HEK293 (cell line): Measurements from ENCODE around the gene LTO1.

Experiments used
- GLIS2 ChIP-seq: fragments of 450-650 bp; formaldehyde crosslinking; IDR thresholded peaks from 2 replicates; pipeline ENCODE4 v1.5.1; 2016; ENCODE audit warnings: missing biosample characterization, missing genetic modification characterization
- IKZF3 ChIP-seq: fragments of 450-650 bp; IDR thresholded peaks from 2 replicates; pipeline ENCODE4 v1.5.0; 2018; ENCODE audit warnings: missing biosample characterization, mild to moderate bottlenecking, missing genetic modification characterization, moderate library complexity
- SCRT1 ChIP-seq: fragments of 450-650 bp; formaldehyde crosslinking; IDR thresholded peaks from 2 replicates; pipeline ENCODE4 v1.5.1; 2016; ENCODE audit warnings: missing biosample characterization, missing genetic modification characterization, borderline replicate concordance
- SP2 ChIP-seq: fragments of 450-650 bp; formaldehyde crosslinking; IDR thresholded peaks from 2 replicates; pipeline ENCODE4 v1.5.1; 2016; ENCODE audit warnings: missing biosample characterization, missing genetic modification characterization
- TCF7L2 ChIP-seq: IDR thresholded peaks from 2 replicates; pipeline ENCODE4 v1.6.1; 2011; ENCODE audit warnings: low read depth, mild to moderate bottlenecking, inconsistent platforms, low read length, moderate library complexity, borderline replicate concordance
- ZBTB6 ChIP-seq: fragments of 450-650 bp; formaldehyde crosslinking; IDR thresholded peaks from 2 replicates; pipeline ENCODE4 v1.5.1; 2017; ENCODE audit warnings: missing biosample characterization, missing genetic modification characterization
- ZBTB8A ChIP-seq: fragments of 450-650 bp; formaldehyde crosslinking; IDR thresholded peaks from 2 replicates; pipeline ENCODE4 v1.5.1; 2016; ENCODE audit warnings: missing biosample characterization, missing genetic modification characterization
- ZNF132 ChIP-seq: fragments of 450-650 bp; formaldehyde crosslinking; IDR thresholded peaks from 2 replicates; pipeline ENCODE4 v1.5.1; 2017; ENCODE audit warnings: missing biosample characterization, missing genetic modification characterization, borderline replicate concordance
- ZNF16 ChIP-seq: fragments of 450-650 bp; formaldehyde crosslinking; IDR thresholded peaks from 2 replicates; pipeline ENCODE4 v1.5.1; 2016; ENCODE audit warnings: low read depth, missing biosample characterization, missing genetic modification characterization
- ZNF223 ChIP-seq: fragments of 450-650 bp; formaldehyde crosslinking; IDR thresholded peaks from 2 replicates; pipeline ENCODE4 v1.5.1; 2016; ENCODE audit warnings: missing biosample characterization, missing genetic modification characterization
- ZNF341 ChIP-seq: fragments of 450-650 bp; formaldehyde crosslinking; IDR thresholded peaks from 2 replicates; pipeline ENCODE4; 2016; ENCODE audit warnings: low read depth, missing biosample characterization, missing genetic modification characterization
- ZNF354C ChIP-seq: fragments of 450-650 bp; formaldehyde crosslinking; IDR thresholded peaks from 2 replicates; pipeline ENCODE4 v1.5.1; 2016; ENCODE audit warnings: missing biosample characterization, missing genetic modification characterization, low read depth, borderline replicate concordance
- ZNF660 ChIP-seq: fragments of 450-650 bp; IDR thresholded peaks from 2 replicates; pipeline ENCODE4 v1.5.1; 2018; ENCODE audit warnings: missing biosample characterization, mild to moderate bottlenecking, missing genetic modification characterization
- ZSCAN30 ChIP-seq: fragments of 450-650 bp; IDR thresholded peaks from 2 replicates; pipeline ENCODE4 v1.5.1; 2018; ENCODE audit warnings: missing biosample characterization, mild to moderate bottlenecking, missing genetic modification characterization, moderate library complexity
- ZXDB ChIP-seq: fragments of 450-650 bp; formaldehyde crosslinking; IDR thresholded peaks from 2 replicates; pipeline ENCODE4 v1.5.1; 2016; ENCODE audit warnings: missing biosample characterization, missing genetic modification characterization
- TF ChIP-seq, protein P1 (sequence below): fragments of 450-650 bp; formaldehyde crosslinking; IDR thresholded peaks from 2 replicates; pipeline ENCODE4 v1.5.1; 2016; ENCODE audit warnings: missing biosample characterization, missing genetic modification characterization
- TF ChIP-seq, protein P2 (sequence below): fragments of 450-650 bp; formaldehyde crosslinking; IDR thresholded peaks from 2 replicates; pipeline ENCODE4 v1.5.1; 2016; ENCODE audit warnings: missing biosample characterization, missing genetic modification characterization
- TF ChIP-seq, protein P3 (sequence below): sonication (generic); formaldehyde crosslinking; IDR thresholded peaks from 2 replicates; pipeline ENCODE4 v1.8.1; 2022; ENCODE audit warnings: mild to moderate bottlenecking, moderate library complexity, missing genetic modification reagents
- TF ChIP-seq, protein P4 (sequence below): fragments of 450-650 bp; formaldehyde crosslinking; IDR thresholded peaks from 2 replicates; pipeline ENCODE4 v1.5.1; 2016; ENCODE audit warnings: missing biosample characterization, missing genetic modification characterization

Gene LTO1

DNA sequence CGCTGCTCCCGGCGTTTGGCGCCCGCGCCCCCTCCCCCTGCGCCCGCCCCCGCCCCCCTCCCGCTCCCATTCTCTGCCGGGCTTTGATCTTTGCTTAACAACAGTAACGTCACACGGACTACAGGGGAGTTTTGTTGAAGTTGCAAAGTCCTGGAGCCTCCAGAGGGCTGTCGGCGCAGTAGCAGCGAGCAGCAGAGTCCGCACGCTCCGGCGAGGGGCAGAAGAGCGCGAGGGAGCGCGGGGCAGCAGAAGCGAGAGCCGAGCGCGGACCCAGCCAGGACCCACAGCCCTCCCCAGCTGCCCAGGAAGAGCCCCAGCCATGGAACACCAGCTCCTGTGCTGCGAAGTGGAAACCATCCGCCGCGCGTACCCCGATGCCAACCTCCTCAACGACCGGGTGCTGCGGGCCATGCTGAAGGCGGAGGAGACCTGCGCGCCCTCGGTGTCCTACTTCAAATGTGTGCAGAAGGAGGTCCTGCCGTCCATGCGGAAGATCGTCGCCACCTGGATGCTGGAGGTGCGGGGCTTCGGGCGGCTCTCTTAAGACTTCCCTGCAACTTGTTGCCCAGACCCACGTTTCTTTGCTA, 34.1 kb downstream of the LTO1 start, which contains the start of gene CCND1 (continued):
- TF ChIP-seq, protein P1, sequence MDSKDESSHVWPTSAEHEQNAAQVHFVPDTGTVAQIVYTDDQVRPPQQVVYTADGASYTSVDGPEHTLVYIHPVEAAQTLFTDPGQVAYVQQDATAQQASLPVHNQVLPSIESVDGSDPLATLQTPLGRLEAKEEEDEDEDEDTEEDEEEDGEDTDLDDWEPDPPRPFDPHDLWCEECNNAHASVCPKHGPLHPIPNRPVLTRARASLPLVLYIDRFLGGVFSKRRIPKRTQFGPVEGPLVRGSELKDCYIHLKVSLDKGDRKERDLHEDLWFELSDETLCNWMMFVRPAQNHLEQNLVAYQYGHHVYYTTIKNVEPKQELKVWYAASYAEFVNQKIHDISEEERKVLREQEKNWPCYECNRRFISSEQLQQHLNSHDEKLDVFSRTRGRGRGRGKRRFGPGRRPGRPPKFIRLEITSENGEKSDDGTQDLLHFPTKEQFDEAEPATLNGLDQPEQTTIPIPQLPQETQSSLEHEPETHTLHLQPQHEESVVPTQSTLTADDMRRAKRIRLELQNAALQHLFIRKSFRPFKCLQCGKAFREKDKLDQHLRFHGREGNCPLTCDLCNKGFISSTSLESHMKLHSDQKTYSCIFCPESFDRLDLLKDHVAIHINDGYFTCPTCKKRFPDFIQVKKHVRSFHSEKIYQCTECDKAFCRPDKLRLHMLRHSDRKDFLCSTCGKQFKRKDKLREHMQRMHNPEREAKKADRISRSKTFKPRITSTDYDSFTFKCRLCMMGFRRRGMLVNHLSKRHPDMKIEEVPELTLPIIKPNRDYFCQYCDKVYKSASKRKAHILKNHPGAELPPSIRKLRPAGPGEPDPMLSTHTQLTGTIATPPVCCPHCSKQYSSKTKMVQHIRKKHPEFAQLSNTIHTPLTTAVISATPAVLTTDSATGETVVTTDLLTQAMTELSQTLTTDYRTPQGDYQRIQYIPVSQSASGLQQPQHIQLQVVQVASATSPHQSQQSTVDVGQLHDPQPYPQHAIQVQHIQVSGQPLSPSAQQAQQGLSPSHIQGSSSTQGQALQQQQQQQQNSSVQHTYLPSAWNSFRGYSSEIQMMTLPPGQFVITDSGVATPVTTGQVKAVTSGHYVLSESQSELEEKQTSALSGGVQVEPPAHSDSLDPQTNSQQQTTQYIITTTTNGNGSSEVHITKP (tag by site-specific recombination) = peak; percentile 58
- peak; percentile 24; the same call in 1 of the 2 replicates for TF ChIP-seq IKZF3 (tag by site-specific recombination)
- TF ChIP-seq ZBTB8A (tag by site-specific recombination) = peak; percentile 38; the same call in 1 of the 2 replicates
- no peak for TF ChIP-seq GLIS2 (tag by site-specific recombination)
- TF ChIP-seq ZXDB (tag by site-specific recombination) = peak; percentile 41
- 0 out of 2 replicates have a peak, but pooled peaks have one; percentile 34 for TF ChIP-seq ZSCAN30
- TF ChIP-seq, protein P2, sequence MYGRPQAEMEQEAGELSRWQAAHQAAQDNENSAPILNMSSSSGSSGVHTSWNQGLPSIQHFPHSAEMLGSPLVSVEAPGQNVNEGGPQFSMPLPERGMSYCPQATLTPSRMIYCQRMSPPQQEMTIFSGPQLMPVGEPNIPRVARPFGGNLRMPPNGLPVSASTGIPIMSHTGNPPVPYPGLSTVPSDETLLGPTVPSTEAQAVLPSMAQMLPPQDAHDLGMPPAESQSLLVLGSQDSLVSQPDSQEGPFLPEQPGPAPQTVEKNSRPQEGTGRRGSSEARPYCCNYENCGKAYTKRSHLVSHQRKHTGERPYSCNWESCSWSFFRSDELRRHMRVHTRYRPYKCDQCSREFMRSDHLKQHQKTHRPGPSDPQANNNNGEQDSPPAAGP (tag by site-specific recombination) = 0 out of 2 replicates have a peak, but pooled peaks have one; percentile 24
- peak; percentile 65 for TF ChIP-seq ZBTB6 (tag by site-specific recombination)
- TF ChIP-seq ZNF660 (tag by site-specific recombination) = peak; percentile 61; the same call in 1 of the 2 replicates
- TF ChIP-seq SP2 = peak; percentile 18; the same call in 1 of the 2 replicates
- TF ChIP-seq, protein P3, sequence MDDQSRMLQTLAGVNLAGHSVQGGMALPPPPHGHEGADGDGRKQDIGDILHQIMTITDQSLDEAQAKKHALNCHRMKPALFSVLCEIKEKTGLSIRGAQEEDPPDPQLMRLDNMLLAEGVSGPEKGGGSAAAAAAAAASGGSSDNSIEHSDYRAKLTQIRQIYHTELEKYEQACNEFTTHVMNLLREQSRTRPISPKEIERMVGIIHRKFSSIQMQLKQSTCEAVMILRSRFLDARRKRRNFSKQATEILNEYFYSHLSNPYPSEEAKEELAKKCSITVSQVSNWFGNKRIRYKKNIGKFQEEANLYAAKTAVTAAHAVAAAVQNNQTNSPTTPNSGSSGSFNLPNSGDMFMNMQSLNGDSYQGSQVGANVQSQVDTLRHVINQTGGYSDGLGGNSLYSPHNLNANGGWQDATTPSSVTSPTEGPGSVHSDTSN = peak; percentile 44; the same call in 1 of the 2 replicates
- TF ChIP-seq ZNF223 (tag by site-specific recombination) = no peak
- TF ChIP-seq, protein P4, sequence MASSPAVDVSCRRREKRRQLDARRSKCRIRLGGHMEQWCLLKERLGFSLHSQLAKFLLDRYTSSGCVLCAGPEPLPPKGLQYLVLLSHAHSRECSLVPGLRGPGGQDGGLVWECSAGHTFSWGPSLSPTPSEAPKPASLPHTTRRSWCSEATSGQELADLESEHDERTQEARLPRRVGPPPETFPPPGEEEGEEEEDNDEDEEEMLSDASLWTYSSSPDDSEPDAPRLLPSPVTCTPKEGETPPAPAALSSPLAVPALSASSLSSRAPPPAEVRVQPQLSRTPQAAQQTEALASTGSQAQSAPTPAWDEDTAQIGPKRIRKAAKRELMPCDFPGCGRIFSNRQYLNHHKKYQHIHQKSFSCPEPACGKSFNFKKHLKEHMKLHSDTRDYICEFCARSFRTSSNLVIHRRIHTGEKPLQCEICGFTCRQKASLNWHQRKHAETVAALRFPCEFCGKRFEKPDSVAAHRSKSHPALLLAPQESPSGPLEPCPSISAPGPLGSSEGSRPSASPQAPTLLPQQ = peak; percentile 43; the same call in 1 of the 2 replicates
- TF ChIP-seq ZNF354C = no peak
- peak; percentile 93 for TF ChIP-seq TCF7L2
- no peak; the same call in 1 of the 2 replicates for TF ChIP-seq SCRT1 (tag by site-specific recombination)
- no peak for TF ChIP-seq ZNF16 (tag by site-specific recombination)
- no peak for TF ChIP-seq ZNF132
- TF ChIP-seq ZNF341 (tag by site-specific recombination) = peak; percentile 81
